RWPE1 (cell line): ENCODE measurements around the gene GGA2.

Experiments
- CTCF ChIA-PET: fragments of 350-600 bp; sonication (Branson Sonifier 250); formaldehyde crosslinking; extraction: SDS; loops from one replicate; lab custom pipeline; 2021; lab: Yijun Ruan, JAX
- POLR2A ChIA-PET: fragments of 400-600 bp; formaldehyde crosslinking; extraction: SDS; loops from one replicate; lab custom pipeline; 2020; ENCODE audit warnings: antibody characterized with exemption; ENCODE audit not compliant: low non-redundant PET; lab: Yijun Ruan, JAX
- DNase-seq: peaks from one replicate; pipeline ENCODE4 v3.0.0; 2012; ENCODE audit warnings: low spot score
- H3K27ac ChIP-seq: fragments of 450-650 bp; 2 replicates; pipeline ENCODE4 v1.5.1; 2017
- CTCF ChIP-seq: fragments of 450-650 bp; conservative IDR thresholded peaks from 2 replicates; pipeline ENCODE4 v1.5.1; 2017; ENCODE audit warnings: low read depth, mild to moderate bottlenecking

GGA2 gene

GRCh38 chr16:23519282-23519681 is 9.0 kb upstream of the GGA2 start:
- ChIA-PET POLR2A (no interaction called here), CTCF (no interaction called here)
- peak; percentile 39 for DNase-seq
- TF ChIP-seq CTCF = no peak
- no peak overlapping the region for H3K27ac ChIP-seq

- H3K27ac ChIP-seq = no peak overlapping the region
- POLR2A ChIA-PET = no interaction called here
- DNase-seq = no peak
- TF ChIP-seq CTCF = no peak
- CTCF ChIA-PET = no interaction called here
Measured at GRCh38 chr16:23518435-23518891, 8.2 kb upstream of the GGA2 start.

DNA sequence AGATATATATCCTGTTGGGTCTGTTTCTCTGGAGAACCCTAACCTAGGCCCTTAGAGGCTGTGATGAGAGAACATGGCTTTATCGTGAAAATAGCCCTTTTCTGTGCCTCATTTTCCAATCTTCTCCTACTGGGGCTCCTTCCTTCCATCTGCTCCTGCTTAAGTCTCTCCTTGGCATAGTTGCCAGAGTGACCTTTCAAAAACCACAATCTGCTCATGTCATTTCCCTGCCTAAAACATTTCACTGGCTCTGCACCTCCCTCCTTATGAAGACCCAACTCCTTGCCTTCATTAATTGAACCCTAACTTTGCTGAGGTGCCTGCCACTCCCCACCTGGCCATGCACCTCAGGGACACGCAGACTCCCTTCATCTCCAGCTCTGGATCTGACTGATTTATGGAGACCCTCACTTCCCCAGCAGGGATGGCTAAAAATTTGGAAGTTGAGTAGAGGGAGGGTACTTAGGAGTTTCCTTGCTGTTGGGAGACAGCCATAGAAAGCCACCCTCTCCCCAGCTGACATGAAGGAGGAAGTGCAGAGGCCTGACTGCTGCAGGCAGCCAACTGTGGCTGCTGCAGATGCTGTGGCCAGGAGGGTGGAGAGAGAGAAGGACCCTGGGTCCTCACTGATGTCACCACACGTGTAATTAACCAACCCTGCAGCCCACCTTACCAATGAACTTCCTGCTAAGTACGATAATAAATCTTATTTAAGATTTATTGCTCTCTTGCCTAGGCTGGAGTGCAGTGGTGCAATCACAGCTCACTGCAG is 6.3 kb upstream of the GGA2 start:
- CTCF ChIA-PET = no interaction called here
- DNase-seq = no peak
- POLR2A ChIA-PET = no interaction called here

GRCh38 chr16:23515881-23516280 is 5.6 kb upstream of the GGA2 start:
- H3K27ac ChIP-seq = no peak overlapping the region
- DNase-seq = no peak
- CTCF ChIA-PET = no interaction called here
- POLR2A ChIA-PET = no interaction called here
- no peak for TF ChIP-seq CTCF

More for the DNA sequence above, 6.3 kb upstream of the GGA2 start:
- peak overlapping the region; percentile 13; the same call in 1 of the 2 replicates for H3K27ac ChIP-seq
- TF ChIP-seq CTCF = no peak

DNA sequence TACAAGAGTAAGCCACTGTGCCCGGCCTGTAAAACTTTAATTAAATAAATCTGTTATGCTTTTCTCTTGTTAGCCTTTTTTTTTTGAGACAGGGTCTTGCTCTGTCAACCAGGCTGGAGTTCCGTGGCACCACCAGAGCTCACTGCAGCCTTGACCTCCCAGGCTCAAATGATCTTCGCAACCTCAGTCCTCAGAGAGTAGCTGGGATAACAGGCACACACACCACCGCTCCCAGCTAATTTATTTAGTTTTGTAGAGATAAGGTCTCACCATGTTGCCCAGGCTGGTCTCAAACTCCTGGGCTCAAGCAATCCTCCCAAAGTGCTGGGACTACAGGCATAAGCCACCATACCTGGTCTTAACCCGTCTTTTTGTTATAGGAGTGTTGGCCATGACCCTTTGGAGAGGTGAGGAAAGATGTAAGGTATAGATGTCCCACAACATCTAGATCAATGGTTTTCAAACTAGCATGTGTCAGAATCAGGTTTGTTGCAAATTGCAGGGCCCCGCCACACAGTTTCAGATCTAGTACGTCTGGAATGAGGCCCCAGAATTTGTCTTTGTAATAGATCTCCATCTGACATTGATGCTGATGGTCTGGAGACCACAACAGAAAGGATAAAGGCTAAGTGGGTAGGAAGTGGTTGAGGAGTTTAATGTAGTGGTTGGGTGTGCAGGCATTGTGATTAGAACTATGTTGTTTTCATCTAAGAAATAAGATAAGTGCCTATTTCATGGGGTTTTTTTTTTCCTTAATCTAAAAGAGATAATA is 4.3 kb upstream of the GGA2 start:
- TF ChIP-seq CTCF = no peak
- POLR2A ChIA-PET = interaction anchor here (1.1 kb wide), 1 partner anchor 38 kb away, joined by 3 read pairs; no protein-coding TSS in a partner anchor
- CTCF ChIA-PET = interaction anchor here (0.6 kb wide), 1 partner anchor 24 kb away, joined by 4 read pairs; no protein-coding TSS in a partner anchor
- DNase-seq = no peak
- no peak overlapping the region for H3K27ac ChIP-seq

DNA sequence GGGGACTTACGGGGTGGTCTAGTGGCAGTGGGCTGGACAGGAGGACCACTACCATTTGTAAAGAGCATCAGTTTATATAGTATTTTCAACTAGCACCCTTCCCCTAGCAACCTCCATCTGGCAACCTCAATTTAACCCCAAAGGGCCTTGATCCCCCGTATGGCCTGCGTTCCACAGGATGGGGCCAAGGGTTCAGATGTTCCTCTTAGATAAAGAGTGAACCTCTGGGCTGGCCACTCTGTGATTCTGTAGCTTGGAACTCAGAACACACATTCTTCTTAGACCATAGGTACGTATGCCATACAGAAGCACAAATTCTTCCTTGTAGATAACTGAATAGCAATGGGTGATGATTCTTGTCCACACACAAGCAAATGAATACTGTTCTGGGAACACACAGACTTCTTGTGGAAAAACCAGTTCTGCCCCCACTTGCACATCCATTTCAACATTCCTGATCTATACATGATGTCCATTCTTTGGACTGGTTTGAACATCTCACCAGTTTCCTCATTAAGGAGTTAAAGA is 1.9 kb upstream of the GGA2 start:
- no peak for TF ChIP-seq CTCF
- DNase-seq = no peak
- no peak overlapping the region for H3K27ac ChIP-seq
- ChIA-PET CTCF (interaction anchor here (0.7 kb wide), 1 partner anchor 15 kb away, joined by 4 read pairs; no protein-coding TSS in a partner anchor), POLR2A (no interaction called here)
